Measurements from ENCODE around the gene GNB1L.

The GNB1L gene

DNA sequence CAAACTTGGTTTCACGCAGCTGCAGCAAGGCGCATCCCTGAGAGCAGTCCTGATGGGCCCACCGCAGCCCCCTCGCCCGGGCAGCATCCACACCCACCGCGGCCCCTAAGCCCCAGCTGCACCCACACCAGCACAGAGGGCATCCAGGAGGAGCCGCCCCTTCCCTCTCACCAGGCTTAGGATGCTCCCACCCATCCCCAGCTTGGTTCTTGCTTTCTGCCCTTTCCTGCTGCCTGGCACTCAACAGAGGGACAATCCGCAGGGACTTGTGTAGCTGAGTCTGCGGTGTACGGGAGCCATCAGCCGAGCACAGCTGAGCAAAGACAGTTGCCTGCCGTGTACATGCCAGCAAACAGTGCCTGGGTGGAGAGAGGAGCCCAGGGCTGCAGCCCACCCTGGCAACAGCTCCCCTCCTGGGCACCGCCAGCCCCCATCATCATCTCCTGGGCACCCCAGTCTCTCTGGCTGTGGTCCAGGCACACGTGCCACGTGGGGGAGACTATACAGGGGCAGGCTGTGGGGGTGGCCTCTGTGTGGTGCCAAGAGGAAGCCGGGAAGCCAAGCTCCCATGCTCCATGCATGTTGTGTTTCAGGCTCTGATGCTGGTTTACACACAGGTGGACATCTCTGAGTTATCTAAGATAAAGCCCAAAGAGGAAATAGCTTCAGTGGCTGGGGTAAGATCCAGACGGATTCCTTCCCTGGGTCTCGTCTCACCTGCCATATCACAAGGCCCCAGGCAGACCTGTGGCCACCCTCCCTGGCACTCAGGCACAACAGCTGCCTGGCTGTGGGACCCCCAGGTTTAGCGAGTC lies 36.0 kb upstream of the GNB1L start:
- Histone ChIP-seq H2AFZ (ENCODE audit: low read depth, low read length) (no peak overlapping the region), H3K9me3 (ENCODE audit: insufficient read depth, low read length) (peaks cover 6% of the 10 kb centered on the region; the same call in 1 of the 2 replicates), H3K36me3 (replicated peaks; ENCODE audit: low read depth, low read length) (peaks cover 3% of the 10 kb centered on the region), H4K20me1 (ENCODE audit: insufficient read depth, low read length) (no peaks in the 10 kb centered on the region), H3K79me2 (ENCODE audit: low read length) (no peaks in the 10 kb centered on the region), H3K9ac (ENCODE audit: low read length) (no peak overlapping the region), H3K4me1 (ENCODE audit: low read length) (peaks cover 13% of the 10 kb centered on the region), H3K4me3 (ENCODE audit: low read length) (no peak overlapping the region), H3K4me2 (ENCODE audit: low read length) (no peak overlapping the region), H3K27ac (ENCODE audit: low read length) (no peak overlapping the region), H3K27me3 (ENCODE audit: low read depth, low read length) (no peaks in the 10 kb centered on the region)
- TF ChIP-seq, protein P1, sequence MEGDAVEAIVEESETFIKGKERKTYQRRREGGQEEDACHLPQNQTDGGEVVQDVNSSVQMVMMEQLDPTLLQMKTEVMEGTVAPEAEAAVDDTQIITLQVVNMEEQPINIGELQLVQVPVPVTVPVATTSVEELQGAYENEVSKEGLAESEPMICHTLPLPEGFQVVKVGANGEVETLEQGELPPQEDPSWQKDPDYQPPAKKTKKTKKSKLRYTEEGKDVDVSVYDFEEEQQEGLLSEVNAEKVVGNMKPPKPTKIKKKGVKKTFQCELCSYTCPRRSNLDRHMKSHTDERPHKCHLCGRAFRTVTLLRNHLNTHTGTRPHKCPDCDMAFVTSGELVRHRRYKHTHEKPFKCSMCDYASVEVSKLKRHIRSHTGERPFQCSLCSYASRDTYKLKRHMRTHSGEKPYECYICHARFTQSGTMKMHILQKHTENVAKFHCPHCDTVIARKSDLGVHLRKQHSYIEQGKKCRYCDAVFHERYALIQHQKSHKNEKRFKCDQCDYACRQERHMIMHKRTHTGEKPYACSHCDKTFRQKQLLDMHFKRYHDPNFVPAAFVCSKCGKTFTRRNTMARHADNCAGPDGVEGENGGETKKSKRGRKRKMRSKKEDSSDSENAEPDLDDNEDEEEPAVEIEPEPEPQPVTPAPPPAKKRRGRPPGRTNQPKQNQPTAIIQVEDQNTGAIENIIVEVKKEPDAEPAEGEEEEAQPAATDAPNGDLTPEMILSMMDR (IDR thresholded peaks at IDR 0.05; ENCODE audit: low read depth, low read length) = no peak
- TF ChIP-seq EZH2phosphoT487 (IDR thresholded peaks at IDR 0.05; ENCODE audit: low read depth) = no peak

GRCh38 chr22:19889951-19890350 lies 35.3 kb upstream of the GNB1L start:
- Histone ChIP-seq H3K9me3 (ENCODE audit: insufficient read depth, low read length) (peaks cover 6% of the 10 kb centered on the region; the same call in 1 of the 2 replicates), H3K4me1 (ENCODE audit: low read length) (peaks cover 13% of the 10 kb centered on the region), H4K20me1 (ENCODE audit: insufficient read depth, low read length) (no peaks in the 10 kb centered on the region), H3K4me2 (ENCODE audit: low read length) (no peak overlapping the region), H3K4me3 (ENCODE audit: low read length) (no peak overlapping the region), H2AFZ (ENCODE audit: low read depth, low read length) (no peak overlapping the region), H3K9ac (ENCODE audit: low read length) (no peak overlapping the region), H3K27me3 (ENCODE audit: low read depth, low read length) (no peaks in the 10 kb centered on the region), H3K79me2 (ENCODE audit: low read length) (no peaks in the 10 kb centered on the region), H3K27ac (ENCODE audit: low read length) (no peak overlapping the region), H3K36me3 (replicated peaks; ENCODE audit: low read depth, low read length) (peaks cover 3% of the 10 kb centered on the region)
- no peak for TF ChIP-seq EZH2phosphoT487 (IDR thresholded peaks at IDR 0.05; ENCODE audit: low read depth)
- TF ChIP-seq, protein P1 (IDR thresholded peaks at IDR 0.05; ENCODE audit: low read depth, low read length) = no peak

- Histone ChIP-seq H3K4me3 (ENCODE audit: low read length) (no peak overlapping the region), H3K4me2 (ENCODE audit: low read length) (no peak overlapping the region), H3K9me3 (ENCODE audit: insufficient read depth, low read length) (peaks cover 6% of the 10 kb centered on the region; the same call in 1 of the 2 replicates), H2AFZ (ENCODE audit: low read depth, low read length) (no peak overlapping the region), H3K4me1 (ENCODE audit: low read length) (peaks cover 13% of the 10 kb centered on the region), H3K9ac (ENCODE audit: low read length) (no peak overlapping the region), H3K27ac (ENCODE audit: low read length) (no peak overlapping the region), H3K79me2 (ENCODE audit: low read length) (no peaks in the 10 kb centered on the region), H3K27me3 (ENCODE audit: low read depth, low read length) (no peaks in the 10 kb centered on the region), H4K20me1 (ENCODE audit: insufficient read depth, low read length) (no peaks in the 10 kb centered on the region), H3K36me3 (replicated peaks; ENCODE audit: low read depth, low read length) (no peaks in the 10 kb centered on the region)
- TF ChIP-seq EZH2phosphoT487 (IDR thresholded peaks at IDR 0.05; ENCODE audit: low read depth) = no peak
- TF ChIP-seq, protein P1 (IDR thresholded peaks at IDR 0.05; ENCODE audit: low read depth, low read length) = no peak
These were observed 33.6 kb upstream of the GNB1L start for GRCh38 chr22:19888131-19888746.

GRCh38 chr22:19887256-19887985 lies 32.7 kb upstream of the GNB1L start:
- no peaks in the 10 kb centered on the region for H3K27me3 ChIP-seq (ENCODE audit: low read depth, low read length)
- TF ChIP-seq EZH2phosphoT487 (IDR thresholded peaks at IDR 0.05; ENCODE audit: low read depth) = no peak
- TF ChIP-seq, protein P1 (IDR thresholded peaks at IDR 0.05; ENCODE audit: low read depth, low read length) = no peak
- H3K9ac ChIP-seq (ENCODE audit: low read length) = no peak overlapping the region; the same call in 1 of the 2 replicates
- H2AFZ ChIP-seq (ENCODE audit: low read depth, low read length) = peak overlapping the region; percentile 38; the same call in 1 of the 2 replicates
- no peaks in the 10 kb centered on the region for H3K36me3 ChIP-seq (replicated peaks; ENCODE audit: low read depth, low read length)
- peaks cover 13% of the 10 kb centered on the region for H3K4me1 ChIP-seq (ENCODE audit: low read length)
- peak overlapping the region; percentile 60 for H3K27ac ChIP-seq (ENCODE audit: low read length)
- no peaks in the 10 kb centered on the region for H3K79me2 ChIP-seq (ENCODE audit: low read length)
- peaks cover 4% of the 10 kb centered on the region; the same call in 1 of the 2 replicates for H3K9me3 ChIP-seq (ENCODE audit: insufficient read depth, low read length)
- peak overlapping the region; percentile 49 for H3K4me2 ChIP-seq (ENCODE audit: low read length)
- no peak overlapping the region for H3K4me3 ChIP-seq (ENCODE audit: low read length)
- H4K20me1 ChIP-seq (ENCODE audit: insufficient read depth, low read length) = no peaks in the 10 kb centered on the region
